ENCODE data around the gene SLC25A21. TPM values are rescaled to one million over a fixed set of nuclear protein-coding genes. Genes with fewer than 3 reads are reported as not detected.
A peak's percentile ranks its signal among the peaks of the same experiment; 100 is the strongest.

The SLC25A21 gene
- total and polyA plus RNA-seq, 2 of the 13 experiments (the other 11 are each of a cell fraction or from before 2014, with no cell fraction given): 1.9 to 2.9 TPM

DNA sequence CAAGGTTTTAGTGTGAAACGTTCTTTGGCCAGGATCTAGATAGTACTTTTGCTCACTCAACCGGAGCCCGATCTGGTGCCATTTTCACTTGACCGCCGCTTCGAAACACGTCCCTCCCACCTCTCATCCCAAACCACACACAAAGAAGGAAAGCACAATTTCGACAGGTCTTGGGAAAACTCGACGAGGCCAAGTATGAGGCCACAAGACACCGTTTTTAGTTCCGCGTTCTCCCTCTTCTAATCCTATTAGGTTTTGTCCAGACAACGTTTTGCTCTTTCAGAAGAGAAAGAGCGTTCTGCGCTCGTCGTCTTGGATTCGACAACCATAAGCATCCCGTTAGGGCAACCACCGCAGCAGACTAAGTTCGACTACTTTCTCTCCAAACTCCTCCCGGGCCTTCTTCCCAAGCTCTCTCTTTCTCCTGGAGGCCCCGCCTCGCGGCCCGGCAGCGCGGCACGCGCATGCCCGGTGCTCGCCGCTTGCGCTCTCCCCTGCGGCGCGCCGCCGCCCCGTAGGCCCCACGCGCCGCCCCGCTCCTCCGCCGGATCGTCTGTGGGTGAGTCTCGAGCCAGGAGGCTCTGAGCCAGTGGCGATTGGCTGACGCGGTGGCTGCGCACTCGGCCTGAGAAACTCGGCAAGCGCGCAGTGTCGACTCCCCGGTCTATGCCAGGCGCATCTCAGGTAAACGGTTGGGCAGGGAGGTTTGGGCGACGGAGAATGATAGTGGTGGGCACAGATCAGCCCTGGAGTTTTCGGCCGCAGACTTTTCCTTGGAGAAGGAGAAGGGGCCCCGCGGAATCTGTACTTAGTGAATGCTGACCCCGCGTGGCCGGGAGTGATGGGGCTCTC is 25.2 kb upstream of the SLC25A21 start, which contains the start of gene MIPOL1 (continued):
- TF ChIP-seq ERF (CRISPR knock-in tag; IDR thresholded peaks at IDR 0.05) (peak; percentile 94; the same call in 1 of the 2 replicates), NR2C2 (CRISPR knock-in tag; IDR thresholded peaks at IDR 0.05; ENCODE audit: borderline replicate concordance) (peak; percentile 67), ETV6 (CRISPR knock-in tag; conservative IDR thresholded peaks at IDR 0.05) (peak; percentile 47), POGZ (CRISPR knock-in tag; IDR thresholded peaks at IDR 0.05) (peak; percentile 95), ZNF317 (CRISPR knock-in tag; IDR thresholded peaks at IDR 0.05) (peak; percentile 64; the same call in 1 of the 2 replicates), ZNF772 (CRISPR knock-in tag; IDR thresholded peaks at IDR 0.05) (peak; percentile 94), ZNF879 (CRISPR knock-in tag; IDR thresholded peaks at IDR 0.05) (peak; percentile 92), ZHX2 (IDR thresholded peaks at IDR 0.05; ENCODE audit: low read depth) (peak; percentile 86), ZHX2 (CRISPR knock-in tag; IDR thresholded peaks at IDR 0.05; ENCODE audit: borderline replicate concordance) (peak; percentile 99; the same call in 1 of the 2 replicates), RXRA (CRISPR knock-in tag; IDR thresholded peaks at IDR 0.05) (peak; percentile 83), XBP1 (CRISPR knock-in tag; IDR thresholded peaks at IDR 0.05) (peak; percentile 11; the same call in 1 of the 2 replicates), PPARG (CRISPR knock-in tag; conservative IDR thresholded peaks at IDR 0.05) (peak; percentile 52; the same call in 1 of the 2 replicates), ZNF83 (CRISPR knock-in tag; IDR thresholded peaks at IDR 0.05; ENCODE audit: borderline replicate concordance) (peak; percentile 86; the same call in 1 of the 2 replicates), FOXJ3 (CRISPR knock-in tag; IDR thresholded peaks at IDR 0.05; ENCODE audit: borderline replicate concordance) (peak; percentile 25; the same call in 1 of the 2 replicates), PRDM10 (CRISPR knock-in tag; IDR thresholded peaks at IDR 0.05; ENCODE audit: low read depth) (peak; percentile 50; the same call in 1 of the 2 replicates)
- TF ChIP-seq, protein P1, sequence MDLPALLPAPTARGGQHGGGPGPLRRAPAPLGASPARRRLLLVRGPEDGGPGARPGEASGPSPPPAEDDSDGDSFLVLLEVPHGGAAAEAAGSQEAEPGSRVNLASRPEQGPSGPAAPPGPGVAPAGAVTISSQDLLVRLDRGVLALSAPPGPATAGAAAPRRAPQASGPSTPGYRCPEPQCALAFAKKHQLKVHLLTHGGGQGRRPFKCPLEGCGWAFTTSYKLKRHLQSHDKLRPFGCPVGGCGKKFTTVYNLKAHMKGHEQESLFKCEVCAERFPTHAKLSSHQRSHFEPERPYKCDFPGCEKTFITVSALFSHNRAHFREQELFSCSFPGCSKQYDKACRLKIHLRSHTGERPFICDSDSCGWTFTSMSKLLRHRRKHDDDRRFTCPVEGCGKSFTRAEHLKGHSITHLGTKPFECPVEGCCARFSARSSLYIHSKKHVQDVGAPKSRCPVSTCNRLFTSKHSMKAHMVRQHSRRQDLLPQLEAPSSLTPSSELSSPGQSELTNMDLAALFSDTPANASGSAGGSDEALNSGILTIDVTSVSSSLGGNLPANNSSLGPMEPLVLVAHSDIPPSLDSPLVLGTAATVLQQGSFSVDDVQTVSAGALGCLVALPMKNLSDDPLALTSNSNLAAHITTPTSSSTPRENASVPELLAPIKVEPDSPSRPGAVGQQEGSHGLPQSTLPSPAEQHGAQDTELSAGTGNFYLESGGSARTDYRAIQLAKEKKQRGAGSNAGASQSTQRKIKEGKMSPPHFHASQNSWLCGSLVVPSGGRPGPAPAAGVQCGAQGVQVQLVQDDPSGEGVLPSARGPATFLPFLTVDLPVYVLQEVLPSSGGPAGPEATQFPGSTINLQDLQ (CRISPR knock-in tag; IDR thresholded peaks at IDR 0.05): peak; percentile 96; the same call in 1 of the 2 replicates
